Natural killer cell treated with Interleukin-12 subunit alpha and Interleukin-12 subunit beta and Interleukin-15 and Interleukin-18, amount 100 ng/mL, for 72 hours (primary cell): ENCODE measurements around the gene NSD1. TPM values are rescaled to one million over a fixed set of nuclear protein-coding genes. Genes with fewer than 3 reads are reported as not detected.
A peak's percentile ranks its signal among the peaks of the same experiment; 100 is the strongest.

Experiments
- ATAC-seq, 2 donors: fragments of 150-1000 bp; cut with Tn5 transposase in 1 of 2; sonication (Bioruptor Pico), chemical (Tn5 transposase) in 1 of 2; 2 replicates each; pipeline ENCODE4 v1.10.0; 2021
- DNase-seq: peaks from one replicate; pipeline ENCODE4 v3.0.0; 2022; ENCODE audit warnings: low spot score
- H3K27ac Mint-ChIP-seq, 2 donors: 1 replicate in 1 of 2; 2 replicates in 1 of 2; pipeline ENCODE4 v1.8.0; 2022; ENCODE audit warnings: mixed read lengths in 2 of 2, mild to moderate bottlenecking in 1 of 2, moderate library complexity in 1 of 2
- H3K27me3 Mint-ChIP-seq, 2 donors: 1 replicate in 1 of 2; 2 replicates in 1 of 2; pipeline ENCODE4 v1.8.0; 2022; ENCODE audit warnings: mixed read lengths in 2 of 2
- H3K36me3 Mint-ChIP-seq: one replicate; pipeline ENCODE4 v1.8.0; 2022; ENCODE audit warnings: mixed read lengths
- H3K4me1 Mint-ChIP-seq, 2 donors: 1 replicate in 1 of 2; 2 replicates in 1 of 2; pipeline ENCODE4 v1.8.0; 2022; ENCODE audit warnings: low read depth in 2 of 2, mixed read lengths in 2 of 2, mild to moderate bottlenecking in 1 of 2
- H3K4me3 Mint-ChIP-seq: one replicate; pipeline ENCODE4 v1.8.0; 2022; ENCODE audit warnings: mixed read lengths
- H3K9me3 Mint-ChIP-seq: 2 replicates; pipeline ENCODE4 v1.8.0; 2022; ENCODE audit warnings: mixed read lengths
- total RNA-seq, 2 donors: library from RNA; stranded (reverse); gene quantifications; one replicate each; pipeline ENCODE4 v1.2.3, GENCODE V29; 2022

Gene NSD1
- total RNA-seq, 2 donors from 2014 or later, result 96.8 to 166 TPM

DNA sequence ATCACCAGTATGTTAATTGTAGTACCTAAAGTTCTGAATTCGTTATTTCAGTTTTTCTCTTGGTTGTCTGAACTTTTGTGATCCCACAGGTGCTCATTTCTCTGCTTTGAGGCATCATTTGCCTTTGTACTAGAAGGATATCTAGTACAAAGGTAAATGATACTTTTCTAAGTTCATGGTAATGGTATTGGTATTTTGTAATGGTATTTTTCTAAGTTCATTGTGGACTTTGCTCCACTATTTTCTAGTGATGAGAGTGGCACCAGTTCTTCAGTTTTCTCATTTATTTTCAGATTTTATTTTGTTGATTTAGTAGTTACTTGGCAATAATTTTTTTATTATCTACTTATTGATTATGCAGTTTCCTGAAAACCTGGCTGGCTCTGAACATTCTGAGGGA is 127.9 kb downstream of the NSD1 start:
- H3K27ac Mint-ChIP-seq, result no peak overlapping the region
- H3K36me3 Mint-ChIP-seq, result peaks cover 18% of the 10 kb centered on the region
- DNase-seq, result no peak

DNA sequence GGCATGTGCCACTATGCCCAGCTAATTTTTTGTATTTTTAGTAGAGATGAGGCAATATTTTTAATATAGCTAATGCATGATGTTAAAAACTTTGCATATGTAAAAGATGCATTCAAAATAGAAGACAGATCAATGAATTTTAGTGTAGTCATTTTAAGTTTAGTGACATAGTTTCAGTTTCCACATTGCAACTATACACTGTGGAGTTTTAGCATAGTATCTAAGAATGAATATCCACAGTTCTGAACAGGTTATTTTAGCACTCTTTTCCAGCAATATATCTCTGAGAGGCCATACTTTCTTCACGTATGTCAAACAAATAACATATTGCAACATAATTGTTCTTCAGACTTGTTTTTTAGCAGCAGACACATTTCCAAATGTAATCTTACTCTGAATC is 130.6 kb downstream of the NSD1 start:
- H3K27ac Mint-ChIP-seq, result no peak overlapping the region
- H3K4me3 Mint-ChIP-seq, result no peak overlapping the region
- ATAC-seq, result no peak
- H3K4me1 Mint-ChIP-seq, result no peaks in the 10 kb centered on the region
- no peaks in the 10 kb centered on the region for H3K9me3 Mint-ChIP-seq
- peaks cover 19% of the 10 kb centered on the region for H3K36me3 Mint-ChIP-seq
- DNase-seq, result no peak
- no peaks in the 10 kb centered on the region for H3K27me3 Mint-ChIP-seq

More for the DNA sequence above, 127.9 kb downstream of the NSD1 start:
- Mint-ChIP-seq H3K27me3 (no peaks in the 10 kb centered on the region), H3K9me3 (no peaks in the 10 kb centered on the region), H3K4me1 (peaks cover 0 to 2% of the 10 kb centered on the region in 2 donors), H3K4me3 (no peak overlapping the region)
- ATAC-seq, result no peak

DNA sequence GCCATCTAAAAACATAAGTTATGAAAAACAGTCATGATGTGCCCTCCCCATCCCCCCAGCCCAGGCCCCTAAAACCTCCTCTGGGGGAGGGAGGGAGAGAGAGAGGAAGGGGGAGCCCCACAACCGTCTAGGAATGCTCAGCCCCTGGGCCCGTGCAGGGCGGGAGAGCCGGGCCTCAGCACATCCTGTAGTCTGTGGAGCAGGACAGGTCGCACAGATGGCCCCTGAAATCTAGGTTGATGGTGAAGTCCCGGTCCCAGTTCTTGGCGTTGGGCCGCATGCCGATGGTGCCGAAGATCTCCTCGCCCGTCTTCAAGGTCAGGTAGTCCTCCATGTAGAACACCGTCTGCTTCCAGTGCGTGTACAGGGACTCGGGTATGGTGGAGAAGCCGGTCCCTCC is 131.8 kb downstream of the NSD1 start:
- Mint-ChIP-seq H3K4me1 (no peaks in the 10 kb centered on the region), H3K36me3 (peaks cover 18% of the 10 kb centered on the region), H3K27ac (no peak overlapping the region), H3K4me3 (no peak overlapping the region), H3K9me3 (no peaks in the 10 kb centered on the region), H3K27me3 (no peaks in the 10 kb centered on the region)
- DNase-seq (no peak), ATAC-seq (no peak)

DNA sequence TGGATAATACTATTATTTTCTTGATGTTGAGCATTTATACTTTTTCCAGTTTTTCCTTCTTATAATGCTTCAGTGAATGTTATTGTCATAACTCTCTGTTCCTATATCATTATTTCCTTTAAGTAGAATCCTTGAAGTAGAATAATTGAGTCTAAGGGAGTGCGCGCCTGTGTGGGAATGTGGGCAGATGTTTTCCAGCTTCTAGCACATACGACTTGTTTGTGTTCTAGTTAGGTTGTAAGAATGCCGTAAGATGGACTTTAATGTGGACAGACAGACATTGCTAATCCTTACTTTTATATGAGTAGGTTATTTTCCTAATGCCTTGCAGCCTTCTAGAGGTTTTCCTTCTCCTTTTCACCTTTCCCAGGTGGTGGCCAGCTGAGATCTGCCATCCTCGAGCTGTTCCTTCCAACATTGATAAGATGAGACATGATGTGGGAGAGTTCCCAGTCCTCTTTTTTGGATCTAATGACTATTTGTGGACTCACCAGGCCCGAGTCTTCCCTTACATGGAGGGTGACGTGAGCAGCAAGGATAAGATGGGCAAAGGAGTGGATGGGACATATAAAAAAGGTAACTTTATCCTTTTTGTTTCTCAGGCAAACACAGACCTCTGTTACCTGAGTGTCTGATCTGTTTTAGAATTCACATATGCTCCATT is 135.8 kb downstream of the NSD1 start:
- Mint-ChIP-seq H3K9me3 (no peaks in the 10 kb centered on the region), H3K27me3 (no peaks in the 10 kb centered on the region), H3K27ac (no peak overlapping the region), H3K4me3 (no peak overlapping the region), H3K36me3 (peaks cover 27% of the 10 kb centered on the region), H3K4me1 (peaks cover 0 to 3% of the 10 kb centered on the region in 2 donors)
- ATAC-seq (no peak), DNase-seq (no peak)

DNA sequence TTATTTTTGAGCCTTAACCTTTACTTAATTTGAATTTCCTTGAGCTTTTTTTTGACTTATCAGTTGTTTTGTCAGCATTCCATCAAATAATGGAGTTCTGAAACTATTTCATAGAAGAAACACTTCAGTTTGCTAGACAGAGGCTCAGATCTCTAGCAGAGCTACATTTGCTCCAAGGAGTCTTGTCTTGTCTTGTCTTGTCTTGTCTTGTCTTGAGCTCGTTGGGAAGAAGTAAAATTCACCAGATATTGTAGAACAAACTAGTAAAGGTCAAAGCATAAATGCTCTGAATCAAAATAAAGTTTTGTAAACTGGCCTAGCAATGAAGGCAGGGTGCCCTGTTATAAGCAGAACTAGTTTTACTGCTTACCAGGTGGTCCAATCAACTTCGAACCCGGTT is 136.4 kb downstream of the NSD1 start:
- H3K27me3 Mint-ChIP-seq, result no peaks in the 10 kb centered on the region
- peaks cover 0 to 3% of the 10 kb centered on the region in 2 donors for H3K4me1 Mint-ChIP-seq
- no peak overlapping the region for H3K4me3 Mint-ChIP-seq
- H3K27ac Mint-ChIP-seq, result no peak overlapping the region
- DNase-seq (no peak), ATAC-seq (no peak)
- H3K9me3 Mint-ChIP-seq, result no peaks in the 10 kb centered on the region
- peaks cover 27% of the 10 kb centered on the region for H3K36me3 Mint-ChIP-seq

DNA sequence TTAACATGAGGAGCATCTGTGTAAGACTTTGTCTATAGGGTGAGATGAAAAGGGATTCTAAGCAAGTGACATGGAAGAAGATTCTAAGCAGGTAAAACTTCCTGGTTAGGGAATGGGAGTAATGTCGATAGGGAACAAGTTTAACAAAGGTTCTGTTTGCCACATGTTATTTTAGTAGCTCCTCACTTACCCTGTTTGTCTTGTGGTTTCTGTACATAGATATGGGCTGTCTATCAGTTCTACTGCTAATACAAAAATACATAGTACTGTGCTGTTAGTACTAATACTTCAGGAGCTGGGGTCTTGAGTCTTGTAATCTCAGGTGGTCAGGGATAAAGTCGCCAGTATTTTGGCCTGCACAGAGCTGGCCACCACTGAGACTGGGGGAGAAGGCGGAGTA is 137.1 kb downstream of the NSD1 start:
- DNase-seq, result no peak
- Mint-ChIP-seq H3K36me3 (peaks cover 27% of the 10 kb centered on the region), H3K27me3 (no peaks in the 10 kb centered on the region), H3K4me3 (no peak overlapping the region), H3K4me1 (peaks cover 0 to 3% of the 10 kb centered on the region in 2 donors), H3K9me3 (no peaks in the 10 kb centered on the region), H3K27ac (no peak overlapping the region)
- ATAC-seq, result no peak

DNA sequence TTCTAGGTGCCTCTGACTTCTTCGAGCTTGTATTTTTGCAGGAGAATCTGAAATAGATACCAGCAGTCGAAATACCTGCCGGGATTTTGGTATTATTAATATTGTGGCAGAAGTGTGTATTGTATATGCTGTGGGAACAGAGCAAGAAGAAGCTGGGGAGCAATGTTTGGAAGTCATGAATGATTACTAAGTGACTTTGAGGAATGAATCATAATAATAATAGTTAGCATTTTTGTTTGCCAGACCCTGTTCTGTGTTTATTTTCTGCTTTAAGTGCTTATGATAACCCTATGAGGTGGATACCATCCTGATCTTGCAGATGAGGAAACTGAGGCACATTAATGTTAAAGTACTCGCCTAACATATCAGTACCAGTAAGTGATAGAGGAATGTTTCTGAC is 137.5 kb downstream of the NSD1 start:
- ATAC-seq (no peak), DNase-seq (no peak)
- H3K27ac Mint-ChIP-seq, result no peak overlapping the region
- H3K4me1 Mint-ChIP-seq, result peaks cover 0 to 3% of the 10 kb centered on the region in 2 donors
- no peak overlapping the region for H3K4me3 Mint-ChIP-seq
- peaks cover 27% of the 10 kb centered on the region for H3K36me3 Mint-ChIP-seq
- no peaks in the 10 kb centered on the region for H3K27me3 Mint-ChIP-seq
- H3K9me3 Mint-ChIP-seq, result no peaks in the 10 kb centered on the region

DNA sequence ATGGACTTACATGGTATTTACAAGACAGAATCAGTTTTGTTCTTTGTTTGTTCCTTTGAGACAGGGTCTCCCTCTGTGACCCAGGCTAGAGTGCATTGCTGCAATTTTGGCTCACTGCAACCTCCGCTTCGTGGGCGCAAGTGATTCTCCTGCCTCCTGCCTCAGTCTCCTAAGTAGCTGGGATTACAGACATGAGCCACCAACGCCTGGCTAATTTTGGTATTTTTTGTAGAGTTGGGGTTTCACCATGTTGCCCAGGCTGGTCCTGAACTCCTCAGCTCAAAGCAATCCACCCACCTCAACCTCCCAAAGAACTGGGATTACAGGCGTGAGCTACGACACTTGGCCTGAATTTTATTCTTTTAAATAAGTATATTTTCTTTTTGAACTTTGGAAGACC is 142.3 kb downstream of the NSD1 start:
- H3K36me3 Mint-ChIP-seq, result peaks cover 19% of the 10 kb centered on the region
- no peak for ATAC-seq
- peaks cover 3 to 4% of the 10 kb centered on the region in 2 donors for H3K4me1 Mint-ChIP-seq
- H3K4me3 Mint-ChIP-seq, result no peak overlapping the region
- no peaks in the 10 kb centered on the region for H3K27me3 Mint-ChIP-seq
- no peak overlapping the region for H3K27ac Mint-ChIP-seq
- DNase-seq, result no peak
- no peaks in the 10 kb centered on the region for H3K9me3 Mint-ChIP-seq

DNA sequence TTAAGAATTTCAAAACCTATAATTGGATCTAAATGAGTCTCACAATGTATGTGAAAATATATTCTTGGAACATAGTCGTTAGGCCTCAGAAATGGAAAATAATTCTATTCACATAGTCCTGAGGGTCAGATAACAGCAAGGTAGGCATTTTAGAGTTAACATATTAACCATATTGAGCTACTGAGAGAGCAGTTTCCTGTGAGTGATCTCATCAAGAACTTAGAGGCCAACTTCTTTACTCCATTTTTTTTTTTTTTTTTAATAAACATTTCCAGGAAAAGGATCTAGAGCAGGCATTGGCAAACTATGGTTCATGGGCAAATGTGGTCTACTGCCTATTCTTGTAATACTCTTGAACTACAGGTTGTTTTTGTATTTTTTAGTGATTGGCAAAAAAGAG is 143.3 kb downstream of the NSD1 start:
- no peak for ATAC-seq
- Mint-ChIP-seq H3K9me3 (no peaks in the 10 kb centered on the region), H3K27me3 (no peaks in the 10 kb centered on the region), H3K4me3 (no peak overlapping the region), H3K36me3 (peaks cover 24% of the 10 kb centered on the region), H3K4me1 (peaks cover 3 to 4% of the 10 kb centered on the region in 2 donors), H3K27ac (peak overlapping the region; percentile 55 to 64)
- DNase-seq, result no peak

DNA sequence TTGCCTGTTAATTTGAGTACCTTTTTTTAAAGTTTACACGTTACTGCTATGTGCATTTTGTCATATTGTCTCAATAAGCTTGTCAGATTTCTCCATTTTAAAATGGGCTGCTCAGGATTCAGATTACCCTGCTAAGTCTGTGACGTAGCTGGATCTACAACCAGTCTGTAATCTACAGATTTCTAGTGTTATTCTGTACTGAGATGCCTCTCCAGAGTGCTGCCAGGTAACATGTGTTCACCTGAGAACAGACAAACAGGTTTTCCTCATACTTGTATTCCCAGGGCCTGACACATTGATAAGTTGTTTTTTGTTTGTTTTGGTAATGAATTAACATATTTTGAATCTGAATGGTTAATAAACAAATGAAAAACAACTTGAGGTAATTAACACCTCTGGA is 154.6 kb downstream of the NSD1 start:
- H3K27me3 Mint-ChIP-seq, result no peaks in the 10 kb centered on the region
- ATAC-seq (no peak), DNase-seq (no peak)
- no peaks in the 10 kb centered on the region for H3K9me3 Mint-ChIP-seq
- no peak overlapping the region for H3K27ac Mint-ChIP-seq
- H3K4me1 Mint-ChIP-seq, result peaks cover 0 to 4% of the 10 kb centered on the region in 2 donors
- no peak overlapping the region for H3K4me3 Mint-ChIP-seq
- peaks cover 41% of the 10 kb centered on the region for H3K36me3 Mint-ChIP-seq

DNA sequence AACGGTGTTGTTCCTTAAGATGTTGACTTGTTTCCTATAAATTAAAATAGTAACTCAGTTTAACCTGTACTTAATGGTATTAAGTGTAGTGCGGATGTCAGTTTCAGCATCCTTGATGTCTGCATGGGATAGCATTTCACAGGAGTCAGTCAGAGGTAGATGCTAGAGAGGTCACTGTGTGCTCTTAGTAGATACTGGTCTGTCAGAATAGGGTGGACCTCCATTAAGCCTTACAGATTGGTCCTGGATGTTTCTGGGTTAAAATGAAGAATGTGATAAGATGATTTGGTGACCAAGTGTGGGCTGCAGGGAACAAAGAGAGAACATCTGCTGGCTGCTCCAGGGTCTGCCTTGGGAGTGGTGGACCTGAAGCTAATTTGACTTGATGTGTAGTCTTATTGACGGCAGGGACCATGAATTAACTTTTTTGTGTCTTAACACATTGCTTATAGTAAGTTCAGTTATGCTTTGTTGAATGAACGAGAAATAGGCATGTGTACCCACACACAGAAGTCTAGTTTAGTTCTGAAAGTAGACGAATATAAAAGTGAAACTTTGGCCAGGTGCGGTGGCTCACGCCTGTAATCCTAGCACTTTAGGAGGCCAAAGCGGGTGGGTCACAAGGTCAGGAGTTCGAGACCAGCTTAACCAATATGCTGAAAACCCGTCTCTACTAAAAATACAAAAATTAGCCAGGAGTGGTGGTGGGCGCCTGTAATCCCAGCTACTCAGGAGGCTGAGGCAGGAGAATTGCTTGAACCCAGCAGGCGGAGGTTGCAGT is 157.4 kb downstream of the NSD1 start:
- DNase-seq (no peak), ATAC-seq (no peak)
- Mint-ChIP-seq H3K4me1 (peaks cover 9 to 14% of the 10 kb centered on the region in 2 donors), H3K27me3 (no peaks in the 10 kb centered on the region), H3K9me3 (no peaks in the 10 kb centered on the region), H3K36me3 (peaks cover 28% of the 10 kb centered on the region), H3K27ac (no peak overlapping the region), H3K4me3 (no peak overlapping the region)

DNA sequence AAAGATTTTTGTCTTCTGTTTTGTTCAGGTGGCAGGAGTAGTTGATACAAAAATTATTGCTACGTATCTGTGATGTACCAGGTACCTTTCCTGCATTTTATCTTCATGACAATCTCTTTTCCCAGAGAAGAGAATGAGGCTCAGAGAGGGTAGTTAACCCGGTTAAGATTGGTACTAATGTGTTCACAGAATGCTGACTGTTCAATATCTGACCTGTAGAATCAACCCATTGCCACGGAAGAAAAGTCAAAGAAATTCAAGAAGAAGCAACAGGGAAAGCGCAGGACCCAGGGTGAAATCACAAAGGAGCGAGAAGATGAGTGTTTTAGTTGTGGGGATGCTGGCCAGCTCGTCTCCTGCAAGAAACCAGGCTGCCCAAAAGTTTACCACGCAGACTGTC is 158.2 kb downstream of the NSD1 start:
- Mint-ChIP-seq H3K4me1 (peaks cover 16 to 20% of the 10 kb centered on the region in 2 donors), H3K4me3 (no peak overlapping the region), H3K27ac (no peak overlapping the region), H3K36me3 (peaks cover 26% of the 10 kb centered on the region), H3K27me3 (no peaks in the 10 kb centered on the region), H3K9me3 (no peaks in the 10 kb centered on the region)
- no peak for DNase-seq
- no peak for ATAC-seq

DNA sequence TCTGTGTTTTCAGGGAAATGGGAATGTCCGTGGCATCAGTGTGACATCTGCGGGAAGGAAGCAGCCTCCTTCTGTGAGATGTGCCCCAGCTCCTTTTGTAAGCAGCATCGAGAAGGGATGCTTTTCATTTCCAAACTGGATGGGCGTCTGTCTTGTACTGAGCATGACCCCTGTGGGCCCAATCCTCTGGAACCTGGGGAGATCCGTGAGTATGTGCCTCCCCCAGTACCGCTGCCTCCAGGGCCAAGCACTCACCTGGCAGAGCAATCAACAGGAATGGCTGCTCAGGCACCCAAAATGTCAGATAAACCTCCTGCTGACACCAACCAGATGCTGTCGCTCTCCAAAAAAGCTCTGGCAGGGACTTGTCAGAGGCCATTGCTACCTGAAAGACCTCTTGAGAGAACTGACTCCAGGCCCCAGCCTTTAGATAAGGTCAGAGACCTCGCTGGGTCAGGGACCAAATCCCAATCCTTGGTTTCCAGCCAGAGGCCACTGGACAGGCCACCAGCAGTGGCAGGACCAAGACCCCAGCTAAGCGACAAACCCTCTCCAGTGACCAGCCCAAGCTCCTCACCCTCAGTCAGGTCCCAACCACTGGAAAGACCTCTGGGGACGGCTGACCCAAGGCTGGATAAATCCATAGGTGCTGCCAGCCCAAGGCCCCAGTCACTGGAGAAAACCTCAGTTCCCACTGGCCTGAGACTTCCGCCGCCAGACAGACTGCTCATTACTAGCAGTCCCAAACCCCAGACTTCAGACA is 160.4 kb downstream of the NSD1 start:
- Mint-ChIP-seq H3K27me3 (no peaks in the 10 kb centered on the region), H3K36me3 (peaks cover 22% of the 10 kb centered on the region), H3K4me3 (no peak overlapping the region), H3K4me1 (peaks cover 22 to 27% of the 10 kb centered on the region in 2 donors), H3K27ac (peak overlapping the region; percentile 67 to 89), H3K9me3 (no peaks in the 10 kb centered on the region)
- DNase-seq (no peak), ATAC-seq (no peak)

DNA sequence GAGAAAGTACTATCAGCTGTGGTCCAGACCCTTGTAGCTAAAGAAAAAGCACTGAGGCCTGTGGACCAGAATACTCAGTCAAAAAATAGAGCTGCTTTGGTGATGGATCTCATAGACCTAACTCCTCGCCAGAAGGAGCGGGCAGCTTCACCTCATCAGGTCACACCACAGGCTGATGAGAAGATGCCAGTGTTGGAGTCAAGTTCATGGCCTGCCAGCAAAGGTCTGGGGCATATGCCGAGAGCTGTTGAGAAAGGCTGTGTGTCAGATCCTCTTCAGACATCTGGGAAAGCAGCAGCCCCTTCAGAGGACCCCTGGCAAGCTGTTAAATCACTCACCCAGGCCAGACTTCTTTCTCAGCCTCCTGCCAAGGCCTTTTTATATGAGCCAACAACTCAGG is 161.1 kb downstream of the NSD1 start:
- Mint-ChIP-seq H3K4me3 (no peak overlapping the region), H3K36me3 (peaks cover 17% of the 10 kb centered on the region), H3K27me3 (no peaks in the 10 kb centered on the region), H3K4me1 (peaks cover 27 to 33% of the 10 kb centered on the region in 2 donors), H3K9me3 (no peaks in the 10 kb centered on the region), H3K27ac (peak overlapping the region; percentile 67 to 89)
- ATAC-seq (no peak), DNase-seq (no peak)
